Activated naive CD8-positive, alpha-beta T cell treated with anti-CD3 and anti-CD28 coated beads, Interleukin-2, amount 10 ng/mL, durations not matched to agents 7 days and 5 days (primary cell): ENCODE data around the gene TRAK1. TPM values are rescaled to one million over a fixed set of nuclear protein-coding genes. Genes with fewer than 3 reads are reported as not detected.
A peak's percentile ranks its signal among the peaks of the same experiment; 100 is the strongest.
"Not testable (repeated sequence)": the region's sequence is repeated elsewhere in the genome, so short reads cannot be mapped to it uniquely, and the experiment has no call there.

Source experiments
- ATAC-seq: fragments of 150-1000 bp; cut with Tn5 transposase; one replicate; pipeline ENCODE4 v1.10.0; 2021; ENCODE audit warnings: low read depth, moderate library complexity
- POLR2A ChIA-PET: fragments of 350-600 bp; sonication (Branson Sonifier 250); formaldehyde crosslinking; loops from one replicate; lab custom pipeline; 2021; ENCODE audit warnings: antibody characterized with exemption; lab: Charles Lee
- DNase-seq: peaks from one replicate; pipeline ENCODE4 v3.0.0; 2021
- H3K27ac Mint-ChIP-seq: one replicate; pipeline ENCODE4 v1.8.0; 2022; ENCODE audit warnings: mild to moderate bottlenecking, mixed read lengths
- H3K27me3 Mint-ChIP-seq: one replicate; pipeline ENCODE4 v1.8.0; 2022; ENCODE audit warnings: mild to moderate bottlenecking, moderate library complexity, mixed read lengths
- H3K36me3 Mint-ChIP-seq: one replicate; pipeline ENCODE4 v1.8.0; 2021; ENCODE audit warnings: mild to moderate bottlenecking, mixed read lengths
- H3K4me1 Mint-ChIP-seq: one replicate; pipeline ENCODE4 v1.8.0; 2021; ENCODE audit warnings: mixed read lengths
- H3K4me3 Mint-ChIP-seq: one replicate; pipeline ENCODE4 v1.8.0; 2022; ENCODE audit warnings: mild to moderate bottlenecking, moderate library complexity, mixed read lengths
- H3K9me3 Mint-ChIP-seq: one replicate; pipeline ENCODE4 v1.8.0; 2021; ENCODE audit warnings: mixed read lengths
- total RNA-seq, 2 experiments: library from RNA; stranded (reverse); gene quantifications; one replicate each; pipeline ENCODE4 v1.2.3, GENCODE V29; 2021

The TRAK1 gene
- total RNA-seq: 10 to 100 TPM; 32.7 to 33.9 TPM

DNA sequence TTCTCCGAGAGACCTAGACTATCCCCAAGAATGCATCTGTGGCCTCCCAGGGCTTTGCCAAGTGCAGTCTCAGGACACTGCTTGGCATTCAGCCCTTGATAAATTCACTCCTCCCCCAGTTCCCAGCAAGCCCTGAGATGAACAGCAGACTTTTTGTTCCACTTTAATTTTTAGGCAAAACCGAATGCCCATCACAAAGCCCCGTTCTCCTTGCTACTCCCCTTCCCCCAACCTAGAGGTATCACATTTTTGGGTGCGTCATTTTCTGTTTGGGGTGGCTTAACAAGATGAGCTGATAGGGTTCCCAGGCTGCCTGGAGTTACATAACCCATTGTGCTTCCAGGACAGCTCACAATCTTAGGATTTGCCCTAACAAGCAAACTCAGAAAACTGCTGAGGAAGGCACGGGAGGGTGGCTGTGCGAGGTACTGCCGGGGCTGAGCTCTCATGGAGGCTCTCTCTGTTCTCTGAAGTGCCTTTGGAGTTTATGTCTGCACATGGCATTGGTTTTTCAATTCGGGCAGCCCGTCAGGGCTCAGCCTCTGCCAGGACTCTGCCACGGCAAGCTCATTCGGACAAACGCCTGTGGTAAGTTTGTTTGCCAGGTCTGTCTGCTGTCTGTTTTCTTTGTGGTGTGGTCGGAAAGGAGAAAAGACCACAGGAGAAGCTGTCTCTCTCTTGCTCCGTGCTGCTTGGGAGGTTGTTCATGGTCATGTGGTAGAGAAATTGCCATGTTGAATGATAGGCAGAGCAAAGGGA lies at the start of gene TRAK1:
Gene TRAK1 (plus strand): TSS at position 385 of the 759 bp plus-strand sequence. CDS start 113 bp downstream, at position 498.
- Mint-ChIP-seq H3K4me1 (peaks cover 21% of the 10 kb centered on the region), H3K27ac (peak within 1 kb of the TSS; percentile 44), H3K4me3 (no peak within 1 kb of the TSS), H3K36me3 (peaks cover 41% of the 10 kb centered on the region), H3K27me3 (no peaks in the 10 kb centered on the region), H3K9me3 (peaks cover 6% of the 10 kb centered on the region)
- DNase-seq (no peak), ATAC-seq (no peak)
- POLR2A ChIA-PET: no interaction called here

DNA sequence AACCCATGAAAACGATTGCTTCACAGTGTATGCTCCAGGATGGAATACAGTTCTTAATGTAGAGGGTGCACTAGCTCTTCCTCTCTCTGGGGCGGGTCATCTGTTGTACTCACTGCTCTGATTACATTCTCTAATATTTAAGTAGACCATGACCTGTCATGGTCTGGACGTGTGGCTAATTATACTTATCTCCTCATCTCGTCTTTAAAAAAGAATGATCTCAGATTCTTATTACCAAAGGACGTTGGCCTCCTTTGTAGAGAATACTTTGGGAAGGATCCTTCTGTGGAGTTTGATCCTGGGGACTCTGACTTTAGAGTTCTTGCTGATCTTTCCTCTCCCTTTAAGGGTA lies 48.4 kb upstream of the TRAK1 start:
- ATAC-seq (no peak), DNase-seq (no peak)
- no peak overlapping the region for H3K27ac Mint-ChIP-seq
- no peak overlapping the region for H3K4me3 Mint-ChIP-seq
- no peaks in the 10 kb centered on the region for H3K27me3 Mint-ChIP-seq
- peaks cover 3% of the 10 kb centered on the region for H3K36me3 Mint-ChIP-seq
- POLR2A ChIA-PET: no interaction called here
- H3K9me3 Mint-ChIP-seq: no peaks in the 10 kb centered on the region
- peaks cover 5% of the 10 kb centered on the region for H3K4me1 Mint-ChIP-seq

DNA sequence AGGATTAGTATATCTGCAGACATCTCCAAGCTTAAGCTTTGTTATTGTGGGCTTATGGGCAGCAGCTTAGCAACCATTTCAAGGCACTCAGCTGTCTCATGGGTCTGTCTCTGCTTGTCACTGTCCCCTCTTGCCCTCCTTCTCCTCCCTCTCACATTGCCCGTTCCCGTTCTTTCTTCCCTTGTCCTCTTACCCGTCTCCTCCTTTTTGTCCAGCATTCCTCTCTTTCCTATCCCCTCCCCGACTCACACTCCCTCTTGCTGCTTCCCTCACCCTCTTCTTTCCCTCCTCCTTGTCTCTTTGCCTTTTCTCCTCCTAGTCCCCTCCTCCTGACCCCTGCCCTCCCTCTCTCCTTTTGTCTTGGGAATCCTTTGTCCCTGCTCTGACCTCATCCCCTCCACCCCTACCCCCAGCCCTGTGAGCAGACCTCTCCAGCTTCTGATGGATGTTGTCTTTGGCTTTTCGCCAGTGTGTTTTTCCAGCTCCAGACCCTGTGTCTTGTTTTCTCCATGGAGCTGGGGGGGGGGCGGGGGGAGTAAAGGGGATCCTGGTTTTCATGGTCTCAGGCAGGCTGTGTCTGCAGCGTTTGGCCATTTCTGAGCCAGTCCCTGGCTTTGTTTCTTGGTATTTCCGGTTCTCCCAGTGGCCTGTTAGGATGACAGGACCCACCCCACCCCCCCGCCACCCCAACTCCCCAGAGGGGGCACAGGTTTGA lies 47.9 kb upstream of the TRAK1 start:
- H3K36me3 Mint-ChIP-seq: peaks cover 3% of the 10 kb centered on the region
- ATAC-seq (no peak), DNase-seq (no peak)
- H3K4me1 Mint-ChIP-seq: peaks cover 9% of the 10 kb centered on the region
- H3K4me3 Mint-ChIP-seq: no peak overlapping the region
- POLR2A ChIA-PET: no interaction called here
- H3K9me3 Mint-ChIP-seq: no peaks in the 10 kb centered on the region
- H3K27me3 Mint-ChIP-seq: no peaks in the 10 kb centered on the region
- no peak overlapping the region for H3K27ac Mint-ChIP-seq

GRCh38 chr3:42045708-42046243 lies 45.4 kb upstream of the TRAK1 start:
- DNase-seq: no peak
- Mint-ChIP-seq H3K27me3 (no peaks in the 10 kb centered on the region), H3K4me3 (no peak overlapping the region), H3K36me3 (no peaks in the 10 kb centered on the region), H3K4me1 (peaks cover 12% of the 10 kb centered on the region), H3K9me3 (no peaks in the 10 kb centered on the region), H3K27ac (no peak overlapping the region)
- POLR2A ChIA-PET: no interaction called here
- no peak for ATAC-seq

GRCh38 chr3:42048526-42048925 lies 42.6 kb upstream of the TRAK1 start:
- DNase-seq, H3K27ac Mint-ChIP-seq, ATAC-seq, POLR2A ChIA-PET, H3K9me3 Mint-ChIP-seq, H3K36me3 Mint-ChIP-seq, H3K27me3 Mint-ChIP-seq: not testable (repeated sequence)
- Mint-ChIP-seq H3K4me3 (peak overlapping the region; percentile 40), H3K4me1 (peaks cover 12% of the 10 kb centered on the region)

DNA sequence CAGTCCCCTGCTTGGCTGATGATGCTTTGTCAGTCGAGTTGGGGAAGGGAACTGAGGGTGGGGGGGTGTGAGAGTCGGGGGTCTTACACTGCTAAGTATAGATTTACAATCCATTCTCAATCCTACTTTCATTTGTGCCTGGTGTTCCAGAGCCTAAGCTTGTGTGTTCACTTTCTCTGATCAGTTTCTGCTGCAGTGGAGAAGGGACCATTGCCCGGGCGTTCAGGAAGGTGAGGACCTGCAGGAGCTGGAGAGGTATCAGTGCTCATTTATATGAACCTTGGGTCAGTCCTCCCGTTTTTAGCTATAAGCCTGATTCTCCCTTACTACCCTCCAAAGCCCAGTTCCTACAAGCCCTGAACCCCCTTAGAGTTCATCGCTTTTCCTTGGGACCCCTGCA lies 41.0 kb upstream of the TRAK1 start:
- no peaks in the 10 kb centered on the region for H3K36me3 Mint-ChIP-seq

DNA sequence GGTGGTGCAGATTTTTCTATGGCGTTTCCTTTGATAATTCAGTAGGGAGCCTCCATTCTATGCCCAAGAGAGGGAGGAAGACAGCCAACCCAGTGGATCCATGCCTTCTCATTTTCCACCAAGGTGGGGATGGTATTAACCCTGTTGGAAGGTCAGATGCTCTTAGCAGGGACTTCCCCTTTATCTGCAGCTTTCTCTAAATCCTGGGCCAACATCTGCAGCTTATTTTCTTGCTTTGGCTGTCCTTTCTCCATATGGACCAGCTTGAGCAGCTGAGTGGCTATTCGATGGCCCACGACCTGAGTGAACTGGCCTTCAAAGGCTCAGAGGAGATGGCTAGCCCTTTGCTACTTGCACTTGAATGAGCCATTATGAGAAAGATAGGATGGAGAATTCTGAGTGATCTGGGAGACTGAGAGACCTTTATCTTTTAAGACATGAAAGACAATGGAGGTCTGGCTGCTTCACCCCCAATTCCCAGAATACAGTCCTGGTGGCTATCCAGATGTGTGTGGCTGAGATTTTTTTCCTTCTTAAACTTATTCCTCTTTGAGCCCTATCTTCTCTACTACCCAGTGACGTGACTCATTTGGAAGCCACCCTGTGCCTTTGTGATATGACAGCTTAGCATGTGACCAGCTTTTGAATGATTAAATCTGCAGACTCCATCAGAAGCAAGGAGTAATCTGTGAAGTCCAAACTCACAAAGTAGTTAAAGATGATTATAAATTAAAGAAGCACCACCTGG lies 39.6 kb upstream of the TRAK1 start:
- Mint-ChIP-seq H3K36me3 (peaks cover 4% of the 10 kb centered on the region), H3K9me3 (no peaks in the 10 kb centered on the region), H3K27me3 (no peaks in the 10 kb centered on the region), H3K4me3 (no peak overlapping the region), H3K4me1 (peaks cover 10% of the 10 kb centered on the region), H3K27ac (no peak overlapping the region)
- POLR2A ChIA-PET: no interaction called here
- DNase-seq (no peak), ATAC-seq (no peak)

More for the DNA sequence above, 41.0 kb upstream of the TRAK1 start:
- Mint-ChIP-seq H3K9me3 (no peaks in the 10 kb centered on the region), H3K4me1 (peaks cover 10% of the 10 kb centered on the region), H3K4me3 (no peak overlapping the region), H3K27ac (no peak overlapping the region), H3K27me3 (no peaks in the 10 kb centered on the region)
- no peak for DNase-seq
- no peak for ATAC-seq
- POLR2A ChIA-PET: no interaction called here

DNA sequence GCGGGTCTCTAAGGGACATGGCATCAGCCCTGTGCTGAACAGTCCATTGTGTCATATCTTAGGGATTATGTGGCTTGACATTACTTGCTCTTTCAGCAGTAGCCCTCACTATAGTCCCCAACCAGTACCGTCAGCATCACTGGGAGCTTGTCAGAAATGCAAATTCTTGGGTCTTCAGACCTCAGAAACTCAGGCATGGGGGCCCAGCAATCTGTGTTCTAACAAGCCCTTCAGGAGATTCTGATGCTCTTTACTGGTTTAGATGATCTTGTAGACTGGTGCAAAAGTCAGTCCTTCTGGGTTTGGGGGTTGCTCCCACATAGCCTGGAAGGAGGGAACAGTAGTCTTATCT lies 39.0 kb upstream of the TRAK1 start:
- H3K4me3 Mint-ChIP-seq: no peak overlapping the region
- DNase-seq: no peak
- H3K36me3 Mint-ChIP-seq: peaks cover 4% of the 10 kb centered on the region
- no peak for ATAC-seq
- POLR2A ChIA-PET: no interaction called here
- H3K9me3 Mint-ChIP-seq: no peaks in the 10 kb centered on the region
- H3K4me1 Mint-ChIP-seq: peaks cover 10% of the 10 kb centered on the region
- H3K27ac Mint-ChIP-seq: no peak overlapping the region
- H3K27me3 Mint-ChIP-seq: no peaks in the 10 kb centered on the region

DNA sequence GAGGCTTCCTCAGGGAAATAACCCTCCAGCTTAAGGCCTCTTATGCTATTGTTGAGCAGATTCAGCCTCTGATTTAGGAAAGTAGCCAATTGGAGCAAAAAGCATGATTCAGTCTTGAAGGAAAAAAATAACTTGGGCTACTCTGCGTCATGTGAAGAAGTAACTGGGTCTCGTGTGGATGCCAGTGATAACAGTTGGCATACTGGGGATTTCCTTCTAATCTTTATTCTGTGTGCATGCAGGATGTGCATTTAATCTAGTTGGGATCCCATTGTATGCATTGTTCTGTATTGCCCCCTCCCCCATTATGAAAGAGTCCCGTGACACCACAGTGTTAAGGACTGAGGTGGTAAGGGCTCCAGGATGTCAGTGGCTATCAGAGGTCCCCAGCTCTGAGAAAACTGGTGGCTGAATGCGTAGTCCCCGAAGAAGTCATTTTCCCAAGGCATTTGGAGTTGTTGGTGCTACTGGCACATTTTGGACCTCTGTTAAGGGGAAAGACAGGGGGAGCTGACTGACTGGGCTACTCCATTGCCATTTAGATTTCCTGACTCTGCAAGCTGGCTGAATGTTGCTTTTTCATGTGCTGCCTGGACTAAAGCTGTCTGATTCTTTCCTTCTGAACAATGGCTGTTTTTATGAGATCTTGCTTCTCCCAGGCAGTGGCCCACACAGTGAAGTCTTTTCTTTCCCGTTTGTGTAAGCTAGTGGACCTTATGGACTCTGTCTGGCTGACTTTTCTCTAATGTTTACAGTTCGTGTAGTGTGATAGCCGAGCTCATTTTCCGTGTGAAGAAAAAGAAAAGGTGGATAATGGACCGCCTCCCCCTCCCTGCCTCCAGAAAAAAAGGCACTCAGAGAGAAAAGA lies 38.4 kb upstream of the TRAK1 start:
- no peak for DNase-seq
- H3K4me3 Mint-ChIP-seq: no peak overlapping the region
- peaks cover 4% of the 10 kb centered on the region for H3K36me3 Mint-ChIP-seq
- no peaks in the 10 kb centered on the region for H3K27me3 Mint-ChIP-seq
- peaks cover 11% of the 10 kb centered on the region for H3K4me1 Mint-ChIP-seq
- no peaks in the 10 kb centered on the region for H3K9me3 Mint-ChIP-seq
- POLR2A ChIA-PET: no interaction called here
- no peak for ATAC-seq
- no peak overlapping the region for H3K27ac Mint-ChIP-seq

DNA sequence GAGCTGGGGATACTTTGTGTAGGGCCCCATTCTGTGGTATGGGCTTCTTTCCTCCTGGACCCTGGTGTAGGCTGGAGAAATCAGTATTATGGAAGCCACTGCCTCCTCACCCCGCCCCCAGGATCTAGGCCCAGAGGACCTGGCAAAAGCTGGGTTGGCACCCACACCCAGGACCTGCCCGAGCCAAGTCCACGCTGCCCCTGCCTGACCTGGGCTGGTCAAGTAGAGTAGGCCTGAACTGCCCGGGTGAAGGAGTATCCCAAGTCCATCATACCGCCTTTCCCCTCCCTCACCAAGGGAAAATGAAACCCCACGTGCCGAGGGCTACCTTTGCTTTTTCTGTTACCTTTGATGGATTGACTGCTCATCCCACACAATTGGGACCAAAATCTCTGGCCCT lies 37.7 kb upstream of the TRAK1 start:
- Mint-ChIP-seq H3K4me3 (no peak overlapping the region), H3K9me3 (no peaks in the 10 kb centered on the region), H3K27ac (no peak overlapping the region), H3K27me3 (no peaks in the 10 kb centered on the region), H3K36me3 (peaks cover 4% of the 10 kb centered on the region), H3K4me1 (peaks cover 4% of the 10 kb centered on the region)
- POLR2A ChIA-PET: no interaction called here
- ATAC-seq (no peak), DNase-seq (no peak)

- DNase-seq (no peak), ATAC-seq (no peak)
- H3K4me3 Mint-ChIP-seq: no peak overlapping the region
- POLR2A ChIA-PET: no interaction called here
- H3K27ac Mint-ChIP-seq: no peak overlapping the region
- peaks cover 2% of the 10 kb centered on the region for H3K4me1 Mint-ChIP-seq
- H3K36me3 Mint-ChIP-seq: peaks cover 4% of the 10 kb centered on the region
- H3K9me3 Mint-ChIP-seq: no peaks in the 10 kb centered on the region
- H3K27me3 Mint-ChIP-seq: no peaks in the 10 kb centered on the region
Observed at GRCh38 chr3:42055291-42055690, 35.9 kb upstream of the TRAK1 start.

DNA sequence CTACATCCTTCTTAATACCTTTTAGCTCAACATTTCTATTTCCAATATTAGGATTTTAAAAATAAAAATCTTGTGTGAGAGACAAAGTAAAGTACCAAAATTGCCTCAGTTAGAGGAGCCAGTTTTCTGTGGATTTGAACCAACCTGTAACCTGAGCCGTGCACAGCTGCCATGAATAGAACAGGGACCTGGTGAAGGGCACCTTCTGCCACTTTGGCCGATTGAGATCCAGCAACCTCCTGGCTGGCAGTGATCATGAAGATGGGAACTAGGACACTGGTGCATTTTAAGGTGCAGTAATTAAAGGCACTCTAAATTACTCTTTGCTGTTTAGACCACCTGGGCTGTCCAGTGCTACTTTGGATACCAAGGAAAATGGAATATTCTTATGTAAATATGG lies 34.3 kb upstream of the TRAK1 start:
- H3K9me3 Mint-ChIP-seq: no peaks in the 10 kb centered on the region
- POLR2A ChIA-PET: no interaction called here

More for the DNA sequence above, 34.3 kb upstream of the TRAK1 start:
- Mint-ChIP-seq H3K27me3 (no peaks in the 10 kb centered on the region), H3K4me1 (peaks cover 2% of the 10 kb centered on the region), H3K4me3 (no peak overlapping the region), H3K27ac (no peak overlapping the region), H3K36me3 (peaks cover 4% of the 10 kb centered on the region)
- ATAC-seq (no peak), DNase-seq (no peak)
